GM21423 (cell line): ENCODE results near the gene ADAR.
A peak's percentile ranks its signal among the peaks of the same experiment; 100 is the strongest.
"Not testable (repeated sequence)": the region's sequence is repeated elsewhere in the genome, so short reads cannot be mapped to it uniquely, and the experiment has no call there.

Experiments
- ATAC-seq: cut with Tn5 transposase; IDR thresholded peaks from one replicate; pipeline ENCODE4 v1.9.1; 2021; ENCODE audit warnings: mild to moderate bottlenecking, moderate library complexity; ENCODE audit not compliant: unreplicated experiment

The ADAR gene, protein sequence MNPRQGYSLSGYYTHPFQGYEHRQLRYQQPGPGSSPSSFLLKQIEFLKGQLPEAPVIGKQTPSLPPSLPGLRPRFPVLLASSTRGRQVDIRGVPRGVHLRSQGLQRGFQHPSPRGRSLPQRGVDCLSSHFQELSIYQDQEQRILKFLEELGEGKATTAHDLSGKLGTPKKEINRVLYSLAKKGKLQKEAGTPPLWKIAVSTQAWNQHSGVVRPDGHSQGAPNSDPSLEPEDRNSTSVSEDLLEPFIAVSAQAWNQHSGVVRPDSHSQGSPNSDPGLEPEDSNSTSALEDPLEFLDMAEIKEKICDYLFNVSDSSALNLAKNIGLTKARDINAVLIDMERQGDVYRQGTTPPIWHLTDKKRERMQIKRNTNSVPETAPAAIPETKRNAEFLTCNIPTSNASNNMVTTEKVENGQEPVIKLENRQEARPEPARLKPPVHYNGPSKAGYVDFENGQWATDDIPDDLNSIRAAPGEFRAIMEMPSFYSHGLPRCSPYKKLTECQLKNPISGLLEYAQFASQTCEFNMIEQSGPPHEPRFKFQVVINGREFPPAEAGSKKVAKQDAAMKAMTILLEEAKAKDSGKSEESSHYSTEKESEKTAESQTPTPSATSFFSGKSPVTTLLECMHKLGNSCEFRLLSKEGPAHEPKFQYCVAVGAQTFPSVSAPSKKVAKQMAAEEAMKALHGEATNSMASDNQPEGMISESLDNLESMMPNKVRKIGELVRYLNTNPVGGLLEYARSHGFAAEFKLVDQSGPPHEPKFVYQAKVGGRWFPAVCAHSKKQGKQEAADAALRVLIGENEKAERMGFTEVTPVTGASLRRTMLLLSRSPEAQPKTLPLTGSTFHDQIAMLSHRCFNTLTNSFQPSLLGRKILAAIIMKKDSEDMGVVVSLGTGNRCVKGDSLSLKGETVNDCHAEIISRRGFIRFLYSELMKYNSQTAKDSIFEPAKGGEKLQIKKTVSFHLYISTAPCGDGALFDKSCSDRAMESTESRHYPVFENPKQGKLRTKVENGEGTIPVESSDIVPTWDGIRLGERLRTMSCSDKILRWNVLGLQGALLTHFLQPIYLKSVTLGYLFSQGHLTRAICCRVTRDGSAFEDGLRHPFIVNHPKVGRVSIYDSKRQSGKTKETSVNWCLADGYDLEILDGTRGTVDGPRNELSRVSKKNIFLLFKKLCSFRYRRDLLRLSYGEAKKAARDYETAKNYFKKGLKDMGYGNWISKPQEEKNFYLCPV

GRCh38 chr1:154607609-154608396, at the start of gene ADAR:
Gene ADAR (minus strand): TSS chr1:154608186. CDS start chr1:154608006, 180 bp downstream.
- ATAC-seq = peak; percentile 65

GRCh38 chr1:154657556-154657955, 49.6 kb upstream of the ADAR start:
- ATAC-seq = no peak

DNA sequence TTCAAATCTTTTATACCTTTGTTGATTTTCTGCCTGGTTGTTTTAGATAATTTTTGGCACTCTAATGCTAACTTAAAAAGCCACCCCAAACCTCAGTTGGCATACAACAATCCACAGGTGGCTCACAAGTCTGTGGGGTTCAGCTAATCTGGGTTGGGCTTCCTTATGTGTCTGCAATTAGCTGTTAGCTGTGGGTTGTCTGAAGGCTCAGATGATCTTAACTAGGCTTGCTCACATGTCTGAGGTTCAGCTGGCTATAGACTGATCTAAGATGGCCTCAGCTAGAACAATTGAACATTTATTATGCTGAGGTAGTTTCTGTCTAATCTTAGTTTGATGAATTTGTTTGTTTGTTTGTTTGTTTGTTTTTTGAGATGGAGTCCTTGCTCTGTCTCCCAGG, 44.9 kb upstream of the ADAR start:
- no peak for ATAC-seq

- ATAC-seq = not testable (repeated sequence)
These were observed 36.7 kb upstream of the ADAR start for GRCh38 chr1:154644724-154645123.

DNA sequence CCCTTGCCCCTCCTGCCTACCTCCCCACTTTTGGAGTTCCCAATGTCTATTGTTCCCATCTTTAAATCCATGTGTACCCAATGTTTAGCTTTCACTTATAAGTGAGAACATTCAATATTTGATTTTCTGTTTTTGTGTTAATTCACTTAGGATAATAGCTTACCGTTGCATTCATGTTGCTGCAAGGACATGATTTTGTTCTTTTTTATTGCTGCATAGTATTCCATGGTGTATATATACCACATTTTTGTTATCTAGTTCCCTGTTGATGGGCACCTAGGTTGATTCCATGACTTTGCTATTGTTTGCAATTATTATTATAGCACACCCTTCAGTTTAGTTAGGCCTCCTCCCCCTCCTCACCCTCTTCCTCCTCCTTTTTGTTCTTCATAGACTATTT, 33.5 kb upstream of the ADAR start:
- no peak for ATAC-seq

DNA sequence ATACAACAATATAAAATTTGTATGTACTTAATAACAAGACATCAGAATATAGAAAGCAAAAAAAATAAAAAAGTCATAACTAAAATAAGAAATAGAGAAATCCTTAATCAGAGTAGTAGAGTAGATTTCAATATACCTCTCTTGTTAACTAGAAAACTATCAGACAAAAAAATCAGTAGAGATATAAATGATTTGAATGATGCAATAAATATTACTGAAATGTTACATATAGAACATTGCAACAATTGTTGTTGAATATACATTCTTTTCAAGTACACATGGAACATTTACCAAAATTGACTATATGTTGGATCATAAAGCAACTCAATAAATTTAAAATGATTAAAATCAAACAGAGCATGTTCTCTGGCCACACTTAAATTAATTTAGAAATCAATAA, 31.9 kb upstream of the ADAR start:
- ATAC-seq = no peak

- no peak for ATAC-seq
These were observed 27.2 kb upstream of the ADAR start for GRCh38 chr1:154635171-154635570.

GRCh38 chr1:154629675-154630073, 21.7 kb upstream of the ADAR start:
- no peak for ATAC-seq

DNA sequence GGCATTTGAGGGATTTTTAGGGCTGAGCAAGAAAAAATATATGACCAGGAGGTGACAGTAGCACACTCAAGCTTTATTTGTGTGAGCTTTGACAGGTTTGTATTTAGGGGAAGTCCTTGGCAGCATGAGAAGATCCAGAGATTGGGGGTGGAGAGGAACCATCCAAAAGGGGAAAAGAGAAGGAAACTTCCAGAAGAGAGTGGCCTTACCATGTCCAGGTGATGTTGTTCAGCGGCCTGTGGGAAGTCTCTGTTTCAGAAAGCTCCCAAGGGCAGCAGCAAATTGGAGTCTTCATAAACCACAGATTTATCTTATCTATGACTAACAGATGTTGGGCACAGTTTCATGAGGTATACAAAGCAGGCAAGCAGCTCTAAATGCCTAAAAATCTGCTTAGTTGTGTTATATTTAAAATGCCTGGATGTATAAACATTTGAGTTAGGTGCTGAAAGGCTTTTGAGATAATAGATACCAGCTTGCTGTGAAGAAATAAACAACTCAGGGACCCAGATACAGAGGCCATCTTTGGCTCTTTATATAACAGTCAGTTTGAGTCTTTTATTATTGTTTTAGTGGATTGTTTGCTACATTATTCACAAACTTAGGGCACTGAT, 21.2 kb upstream of the ADAR start:
- no peak for ATAC-seq

DNA sequence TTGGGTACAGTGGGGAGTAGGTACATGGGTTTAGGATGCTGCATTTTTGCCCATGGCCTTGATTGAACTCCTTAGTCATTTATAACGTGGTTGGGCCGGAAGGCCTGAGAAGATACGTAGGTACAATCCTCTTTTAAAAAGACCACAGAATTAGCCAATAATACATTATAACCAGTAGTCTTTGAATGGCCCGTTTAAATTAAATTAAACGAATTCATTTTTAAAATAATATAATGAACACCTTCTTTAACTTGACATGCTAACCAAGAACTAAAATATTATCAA, 20.1 kb upstream of the ADAR start:
- ATAC-seq = no peak

- ATAC-seq = peak; percentile 53
These were observed 19.5 kb upstream of the ADAR start for GRCh38 chr1:154627257-154628120.

- ATAC-seq = peak; percentile 20
These were observed 18.7 kb upstream of the ADAR start for GRCh38 chr1:154626456-154627256.

DNA sequence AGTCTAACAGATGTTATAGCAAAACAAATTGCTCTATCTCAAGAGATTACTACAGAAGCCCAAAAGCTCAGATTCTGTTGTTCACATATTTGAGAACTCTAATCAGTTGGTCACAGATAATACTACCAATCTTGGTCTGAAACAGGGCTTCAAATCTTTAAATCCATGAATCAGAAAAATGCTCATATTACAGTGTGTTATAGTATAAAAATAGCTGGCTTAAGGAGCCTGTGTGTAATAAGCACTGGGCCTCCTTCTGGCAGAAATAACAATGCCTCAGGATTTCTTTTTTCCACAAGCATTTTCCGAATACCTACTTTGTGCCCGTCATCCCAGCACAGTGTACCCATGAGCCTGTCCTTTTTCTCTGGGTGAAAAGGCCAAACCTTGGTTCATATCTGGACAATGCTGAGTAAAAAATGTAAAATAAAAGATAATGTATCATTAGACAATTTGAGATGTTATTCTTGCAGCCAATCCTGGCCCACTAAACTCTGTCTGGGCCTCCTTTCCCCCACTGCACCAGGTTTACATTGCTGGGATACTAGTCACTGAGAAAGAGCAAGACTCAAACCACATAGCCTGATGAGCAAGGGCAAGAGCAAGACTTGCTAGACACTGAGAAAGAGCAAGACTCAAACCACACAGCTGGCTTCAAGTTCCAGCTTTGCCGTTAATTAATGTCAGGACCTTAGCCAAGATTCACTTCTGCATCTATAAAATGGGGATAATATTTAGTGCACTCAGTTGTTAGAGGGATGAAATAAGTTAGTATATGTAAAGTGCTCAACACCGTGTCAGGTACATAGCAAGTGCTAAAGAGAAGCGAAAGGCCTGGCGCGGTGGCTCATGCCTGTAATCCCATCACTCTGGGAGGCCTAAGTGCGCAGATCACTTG, 17.0 kb upstream of the ADAR start:
- ATAC-seq = no peak

- no peak for ATAC-seq
These were observed 15.4 kb upstream of the ADAR start for GRCh38 chr1:154623358-154623757.

DNA sequence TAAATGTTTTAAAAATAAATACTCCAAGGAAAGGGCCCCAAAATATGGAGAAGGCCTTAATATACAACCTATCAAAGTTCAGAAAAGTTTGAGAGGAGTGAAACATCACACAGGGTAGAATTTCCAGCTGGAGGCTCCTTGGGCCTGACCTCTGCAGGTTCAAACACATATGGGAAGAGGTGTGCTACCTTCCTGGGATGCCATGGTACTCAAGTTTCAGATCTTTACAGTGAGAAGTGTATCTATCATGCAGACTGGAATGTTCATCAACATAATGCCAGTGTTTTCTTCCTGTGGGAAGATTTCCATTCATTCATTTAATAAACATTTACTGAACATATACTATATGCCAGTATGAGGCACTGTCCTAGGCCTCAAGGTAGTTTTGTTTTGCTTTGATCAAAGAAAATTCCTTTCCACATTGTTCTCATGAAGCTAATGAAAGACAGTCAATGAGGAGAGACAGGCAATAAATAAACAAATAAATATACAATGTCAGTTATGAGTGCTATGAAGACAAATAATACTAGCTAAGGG, 14.6 kb upstream of the ADAR start:
- no peak for ATAC-seq

GRCh38 chr1:154621875-154622274, 13.9 kb upstream of the ADAR start:
- no peak for ATAC-seq

DNA sequence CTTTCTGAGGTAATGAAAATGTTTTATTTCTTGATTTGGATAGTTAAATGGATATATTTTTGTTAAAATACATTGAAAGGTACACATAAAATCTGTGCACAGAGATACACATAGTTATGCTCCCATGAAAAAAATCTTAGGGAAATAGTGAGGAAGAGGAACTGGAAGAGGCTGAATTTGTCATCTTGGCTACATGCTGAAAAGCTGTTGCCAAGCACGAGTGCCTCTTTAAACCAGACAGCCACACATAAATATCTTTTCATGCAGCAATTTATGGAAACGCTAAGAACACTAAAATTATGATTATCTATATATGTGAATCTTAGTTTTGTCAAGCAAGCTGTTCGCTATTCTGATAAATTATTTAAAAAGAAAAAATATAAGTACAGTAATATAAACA, 12.8 kb upstream of the ADAR start:
- ATAC-seq = no peak
